Astrocyte (in vitro differentiated cells and primary cell): ENCODE data around the gene MPO. TPM values are rescaled to one million over a fixed set of nuclear protein-coding genes. Genes with fewer than 3 reads are reported as not detected.

ENCODE experiments used
- DNase-seq: peaks from one replicate; pipeline ENCODE4 v3.0.0-alpha.2; 2010; ENCODE audit warnings: low read depth
- FAIRE-seq: peaks from 2 replicates; lab custom pipeline; 2011; peaks lifted over from hg19 to GRCh38; lab: Jason Lieb, UNC
- H2AFZ ChIP-seq: 2 replicates; pipeline ENCODE4 v1.6.0; 2012; ENCODE audit warnings: low read depth, low read length, inconsistent platforms
- H3K27ac ChIP-seq: 2 replicates; pipeline ENCODE4 v1.5.1; 2011; ENCODE audit warnings: low read depth, low read length, inconsistent platforms
- H3K27me3 ChIP-seq: 2 replicates; pipeline ENCODE4 v1.6.0; 2011; ENCODE audit warnings: low read length, inconsistent platforms; ENCODE audit not compliant: insufficient read depth
- H3K36me3 ChIP-seq: 2 replicates; pipeline ENCODE4 v1.5.1; 2011; ENCODE audit warnings: low read length, inconsistent platforms; ENCODE audit not compliant: insufficient read depth
- H3K4me1 ChIP-seq: 2 replicates; pipeline ENCODE4 v1.5.1; 2011; ENCODE audit warnings: low read length, inconsistent platforms; ENCODE audit not compliant: insufficient read depth
- H3K4me2 ChIP-seq: 2 replicates; pipeline ENCODE4 v1.6.0; 2012; ENCODE audit warnings: low read length, inconsistent platforms
- H3K4me3 ChIP-seq: 2 replicates; pipeline ENCODE4 v1.5.1; 2011; ENCODE audit warnings: low read depth, mild to moderate bottlenecking, low read length, inconsistent platforms; ENCODE audit not compliant: insufficient read depth
- H3K79me2 ChIP-seq: 2 replicates; pipeline ENCODE4 v1.6.0; 2012; ENCODE audit warnings: mild to moderate bottlenecking, low read length, inconsistent platforms; ENCODE audit not compliant: insufficient read depth
- H3K9ac ChIP-seq: 2 replicates; pipeline ENCODE4 v1.6.0; 2012; ENCODE audit warnings: mild to moderate bottlenecking, low read length, inconsistent platforms
- H3K9me3 ChIP-seq: 2 replicates; pipeline ENCODE4 v1.5.1; 2012; ENCODE audit warnings: low read depth, mild to moderate bottlenecking, low read length, inconsistent platforms; ENCODE audit not compliant: insufficient read depth
- H4K20me1 ChIP-seq: 2 replicates; pipeline ENCODE4 v1.6.0; 2012; ENCODE audit warnings: low read length, inconsistent platforms; ENCODE audit not compliant: insufficient read depth
- H3K27ac Mint-ChIP-seq: one replicate; pipeline ENCODE4 v1.8.0; 2021; ENCODE audit warnings: mild to moderate bottlenecking, mixed read lengths; ENCODE audit not compliant: unreplicated experiment
- H3K27me3 Mint-ChIP-seq: one replicate; pipeline ENCODE4 v1.8.0; 2021; ENCODE audit warnings: low read depth, mixed read lengths; ENCODE audit not compliant: unreplicated experiment
- H3K36me3 Mint-ChIP-seq: one replicate; pipeline ENCODE4 v1.8.0; 2021; ENCODE audit warnings: low read depth, mixed read lengths; ENCODE audit not compliant: unreplicated experiment
- H3K4me1 Mint-ChIP-seq: one replicate; pipeline ENCODE4 v1.8.0; 2021; ENCODE audit warnings: low read depth, mixed read lengths; ENCODE audit not compliant: unreplicated experiment
- H3K4me3 Mint-ChIP-seq: one replicate; pipeline ENCODE4 v1.8.0; 2021; ENCODE audit warnings: mild to moderate bottlenecking, moderate library complexity, mixed read lengths; ENCODE audit not compliant: unreplicated experiment
- H3K9me3 Mint-ChIP-seq: one replicate; pipeline ENCODE4 v1.8.0; 2021; ENCODE audit warnings: mild to moderate bottlenecking, mixed read lengths; ENCODE audit not compliant: unreplicated experiment
- CTCF ChIP-seq: IDR thresholded peaks from 2 replicates; pipeline ENCODE4 v1.5.1; 2011; ENCODE audit warnings: low read depth, mild to moderate bottlenecking, inconsistent platforms, low read length, moderate library complexity; ENCODE audit not compliant: insufficient read depth
- EZH2 ChIP-seq: IDR thresholded peaks from 2 replicates; pipeline ENCODE4 v1.6.1; 2012; ENCODE audit warnings: mild to moderate bottlenecking, low read length, inconsistent platforms; ENCODE audit not compliant: insufficient read depth
- total RNA-seq: library from RNA; stranded (reverse); gene quantifications from 2 replicates; pipeline ENCODE4 v1.2.1, GENCODE V29; 2021

The MPO gene
- total RNA-seq, 1 donor from 2014 or later = not detected

- Mint-ChIP-seq H3K4me3 (no peak overlapping the region), H3K36me3 (no peaks in the 10 kb centered on the region), H3K27me3 (peaks cover 63% of the 10 kb centered on the region), H3K4me1 (no peaks in the 10 kb centered on the region), H3K27ac (no peak overlapping the region), H3K9me3 (no peaks in the 10 kb centered on the region)
- H3K9ac ChIP-seq = no peak overlapping the region
- H2AFZ ChIP-seq = no peak overlapping the region
- no peak for FAIRE-seq
- H3K4me3 ChIP-seq = no peak overlapping the region
- no peak for TF ChIP-seq EZH2
- TF ChIP-seq CTCF = no peak
- no peak for DNase-seq
- no peaks in the 10 kb centered on the region for H4K20me1 ChIP-seq
- H3K27ac ChIP-seq = no peak overlapping the region
- no peaks in the 10 kb centered on the region for H3K9me3 ChIP-seq
- peaks cover 3% of the 10 kb centered on the region for H3K27me3 ChIP-seq
- H3K4me1 ChIP-seq = no peaks in the 10 kb centered on the region
- no peak overlapping the region for H3K4me2 ChIP-seq
- H3K79me2 ChIP-seq = no peaks in the 10 kb centered on the region
- H3K36me3 ChIP-seq = no peaks in the 10 kb centered on the region
These were observed 7.2 kb downstream of the MPO start for GRCh38 chr17:58273453-58274104.

DNA sequence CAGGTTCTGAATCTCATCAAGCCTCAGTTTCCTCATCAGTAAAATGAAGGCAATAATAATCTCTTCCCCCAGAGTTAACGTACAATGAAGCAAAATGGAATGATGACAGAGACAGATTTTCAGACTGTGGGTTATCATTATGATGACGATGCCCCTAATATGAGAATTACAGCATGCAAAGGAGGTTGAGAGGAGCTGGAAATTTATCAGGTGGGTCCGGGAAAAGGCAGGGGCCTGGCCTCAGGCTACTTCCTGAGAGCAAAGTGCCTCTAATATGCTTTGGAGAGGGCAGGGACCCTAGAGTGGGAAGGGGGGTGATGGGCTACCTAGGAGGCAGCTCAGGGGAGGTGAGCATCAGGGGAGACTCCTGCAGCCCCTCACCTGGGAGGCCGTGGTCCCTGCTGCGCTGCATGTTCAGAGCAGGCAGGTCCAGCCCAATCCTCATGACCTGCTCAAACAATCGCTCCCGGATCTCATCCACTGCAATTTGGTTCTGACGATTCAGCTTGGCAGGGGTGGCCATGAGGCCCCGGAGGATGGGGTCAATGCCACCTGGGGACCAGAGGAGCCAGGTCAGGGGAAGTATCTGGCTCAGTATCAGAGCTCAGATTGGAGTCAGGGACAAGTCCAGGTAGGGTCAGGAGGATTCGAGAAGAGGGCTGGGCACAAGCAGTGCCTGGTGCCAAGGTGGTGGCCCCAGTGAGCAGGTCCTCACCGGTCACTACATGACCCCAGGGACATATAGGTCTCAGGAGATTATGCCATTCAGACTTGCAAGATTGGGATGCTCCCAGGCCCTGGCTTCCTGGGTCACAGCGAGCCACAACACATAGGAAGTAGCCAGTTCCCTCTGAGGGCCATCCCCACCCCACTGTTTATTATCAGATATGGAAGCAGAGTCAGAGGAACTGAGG, 8.1 kb downstream of the MPO start:
- Histone ChIP-seq H3K9ac (no peak overlapping the region), H4K20me1 (no peaks in the 10 kb centered on the region), H3K9me3 (no peaks in the 10 kb centered on the region), H3K79me2 (no peaks in the 10 kb centered on the region), H3K4me1 (no peaks in the 10 kb centered on the region), H3K27me3 (peaks cover 2% of the 10 kb centered on the region), H3K4me3 (no peak overlapping the region), H2AFZ (no peak overlapping the region), H3K36me3 (no peaks in the 10 kb centered on the region), H3K4me2 (no peak overlapping the region), H3K27ac (no peak overlapping the region)
- no peak for FAIRE-seq
- Mint-ChIP-seq H3K36me3 (no peaks in the 10 kb centered on the region), H3K4me3 (no peak overlapping the region), H3K27me3 (peaks cover 65% of the 10 kb centered on the region), H3K4me1 (no peaks in the 10 kb centered on the region), H3K27ac (no peak overlapping the region), H3K9me3 (peaks cover 1% of the 10 kb centered on the region)
- no peak for DNase-seq
- no peak for TF ChIP-seq EZH2
- TF ChIP-seq CTCF = no peak
